GM04503 (cell line): Measurements from ENCODE around the gene PTPN3.
"Not testable (repeated sequence)": the region's sequence is repeated elsewhere in the genome, so short reads cannot be mapped to it uniquely, and the experiment has no call there.

Experiments used
- DNase-seq: peaks from one replicate; pipeline ENCODE4 v3.0.0-alpha.2; 2012; ENCODE audit warnings: low read depth

PTPN3 gene

DNA sequence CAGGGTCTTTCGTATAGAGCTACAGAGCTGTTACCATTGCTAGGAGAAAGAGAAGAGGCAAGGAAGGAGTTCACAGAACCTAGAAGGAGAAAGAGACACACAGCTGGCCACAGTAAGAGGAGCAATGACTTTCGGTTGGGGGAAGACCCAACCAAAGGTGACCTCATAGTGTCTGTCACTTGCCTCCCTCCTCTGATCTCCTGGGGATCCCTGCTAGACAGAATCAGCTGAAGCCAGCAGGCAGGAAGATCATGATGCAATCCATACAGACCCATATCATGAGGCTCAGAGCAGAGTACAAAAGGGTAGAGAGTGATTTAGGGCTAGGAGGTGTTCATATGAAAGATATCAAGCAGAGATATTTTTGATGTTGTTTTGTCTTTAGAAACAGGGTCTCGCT is 151.2 kb downstream of the PTPN3 start:
- no peak for DNase-seq

DNA sequence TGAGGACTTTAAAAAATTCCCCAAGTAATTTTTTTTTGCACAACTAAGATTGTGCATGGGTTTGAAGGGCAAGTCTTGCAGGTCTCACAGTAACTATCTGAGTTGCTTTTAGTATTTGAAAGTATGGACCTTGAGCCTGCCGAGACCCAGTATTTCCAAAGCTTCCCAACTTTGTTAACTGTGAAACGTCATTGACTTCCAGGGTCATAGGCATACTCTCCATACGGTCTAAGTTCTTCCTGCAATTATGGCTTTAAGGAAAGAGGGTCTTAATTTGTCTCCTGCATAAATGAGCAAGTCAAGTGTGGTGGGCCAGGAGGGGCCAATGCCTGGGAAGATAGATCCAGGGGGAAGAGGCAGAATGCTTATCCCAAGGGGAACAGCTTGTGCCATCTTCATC is 153.2 kb downstream of the PTPN3 start:
- no peak for DNase-seq

DNA sequence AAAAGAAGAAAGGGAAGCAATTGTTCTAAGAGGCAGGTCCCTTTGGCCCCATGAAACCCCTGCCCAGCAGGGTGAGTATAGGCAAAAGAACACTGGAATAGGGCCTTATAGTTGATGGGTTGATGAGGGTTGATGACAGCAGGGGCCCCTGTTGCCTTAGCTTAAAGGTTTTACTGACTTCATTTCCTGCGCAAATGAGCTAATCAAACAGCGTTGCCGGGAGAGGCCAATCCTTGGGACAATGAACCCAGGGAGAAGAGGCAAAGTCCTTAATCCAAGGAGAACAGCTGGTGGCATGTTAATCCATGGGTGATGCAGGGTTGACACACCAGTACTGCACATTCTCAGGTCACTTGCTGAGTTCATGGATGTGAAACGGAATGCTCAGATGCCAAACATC is 155.2 kb downstream of the PTPN3 start:
- DNase-seq = no peak

DNA sequence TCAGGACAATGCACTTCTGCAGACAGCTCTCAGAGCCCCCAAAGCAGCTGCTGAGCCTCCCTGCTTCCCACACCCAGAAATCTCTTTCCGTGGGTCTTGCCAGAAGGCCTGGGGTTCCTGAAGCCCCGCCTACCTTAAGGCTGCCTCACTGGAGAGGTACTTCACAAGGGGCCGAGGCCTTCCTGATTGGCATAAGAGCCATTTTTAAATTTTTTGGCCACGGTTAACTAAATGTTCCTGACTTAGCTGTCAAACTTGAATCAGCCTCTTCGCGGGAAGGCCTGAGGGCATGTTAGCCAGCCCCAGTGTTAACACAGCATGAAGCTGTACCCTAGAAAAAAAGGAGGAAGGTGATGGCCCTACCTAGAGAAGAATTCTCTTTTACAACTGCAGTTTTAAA is 156.5 kb downstream of the PTPN3 start:
- no peak for DNase-seq

DNA sequence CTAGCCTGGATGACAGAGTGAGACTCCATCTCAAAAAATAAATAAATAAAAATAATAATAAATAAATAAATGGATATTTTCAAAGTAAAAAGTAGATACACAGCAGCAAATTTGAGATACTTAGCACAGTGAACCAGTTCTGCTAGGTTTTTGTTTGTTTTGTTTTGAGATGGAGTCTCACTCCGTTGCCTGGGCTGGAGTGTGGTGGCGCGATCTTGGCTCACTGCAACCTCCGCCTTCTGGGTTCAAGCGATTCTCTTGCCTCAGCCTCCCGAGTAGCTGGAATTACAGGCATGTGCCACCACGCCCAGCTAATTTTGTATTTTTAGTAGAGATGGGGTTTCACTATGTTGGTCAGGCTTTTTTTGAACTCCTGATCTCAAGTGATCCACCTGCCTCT is 157.1 kb downstream of the PTPN3 start:
- DNase-seq = not testable (repeated sequence)

DNA sequence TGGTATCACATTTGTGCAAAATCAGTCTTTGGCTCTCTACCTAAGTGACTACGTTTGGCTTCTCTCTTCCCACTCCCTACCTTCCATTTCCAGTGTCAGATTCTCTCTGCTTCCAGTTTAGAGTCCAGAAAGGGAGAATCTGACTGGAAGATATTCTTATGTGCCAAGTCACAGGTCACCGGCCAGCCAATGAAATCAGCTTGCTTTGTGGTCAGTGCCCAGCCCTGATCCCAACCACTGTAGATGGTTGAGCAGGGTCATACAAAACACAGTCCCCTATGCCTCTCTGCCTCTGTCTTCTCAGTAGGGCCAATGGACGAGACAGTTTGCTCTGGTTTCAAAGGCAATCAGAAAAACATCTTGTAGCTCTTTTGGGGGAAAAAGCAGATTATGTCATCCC is 161.7 kb downstream of the PTPN3 start:
- DNase-seq = no peak

DNA sequence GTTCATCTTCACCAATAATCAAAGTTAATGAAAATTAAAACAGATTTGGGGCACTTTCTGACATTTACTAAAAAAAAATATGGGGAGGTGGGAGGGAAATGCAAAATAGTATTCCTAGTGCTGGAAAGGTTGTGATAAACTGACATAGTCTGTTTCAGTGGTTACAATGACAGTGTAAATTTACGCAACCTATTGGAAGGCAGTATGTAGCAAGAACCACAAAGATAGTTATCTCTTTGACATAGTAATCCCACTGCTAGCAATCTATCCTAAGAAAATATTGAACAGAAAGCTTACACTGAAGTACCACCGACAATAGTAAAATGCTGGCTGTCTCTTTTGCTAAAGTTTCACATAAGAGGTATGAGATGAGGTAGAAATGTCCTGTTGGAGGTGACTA is 162.2 kb downstream of the PTPN3 start:
- no peak for DNase-seq

DNA sequence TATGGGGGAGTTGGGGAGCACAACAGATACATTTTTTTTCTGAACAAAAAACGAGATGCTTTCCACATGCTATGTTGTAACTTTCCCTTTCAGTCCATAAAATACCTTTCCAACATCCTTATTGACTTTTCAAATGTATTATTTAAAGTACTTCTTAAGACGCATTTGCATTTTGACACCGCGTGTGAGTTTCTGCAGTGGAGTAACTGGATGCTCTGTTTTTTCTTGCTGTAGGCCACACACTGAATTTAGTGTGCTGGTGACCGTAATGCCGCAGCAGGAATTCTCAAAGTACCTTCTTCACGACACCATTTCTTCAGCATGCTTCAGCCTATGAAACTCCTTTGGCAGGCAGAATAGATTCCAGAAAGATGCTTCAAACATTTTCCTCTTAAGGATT is 163.0 kb downstream of the PTPN3 start:
- DNase-seq = no peak

DNA sequence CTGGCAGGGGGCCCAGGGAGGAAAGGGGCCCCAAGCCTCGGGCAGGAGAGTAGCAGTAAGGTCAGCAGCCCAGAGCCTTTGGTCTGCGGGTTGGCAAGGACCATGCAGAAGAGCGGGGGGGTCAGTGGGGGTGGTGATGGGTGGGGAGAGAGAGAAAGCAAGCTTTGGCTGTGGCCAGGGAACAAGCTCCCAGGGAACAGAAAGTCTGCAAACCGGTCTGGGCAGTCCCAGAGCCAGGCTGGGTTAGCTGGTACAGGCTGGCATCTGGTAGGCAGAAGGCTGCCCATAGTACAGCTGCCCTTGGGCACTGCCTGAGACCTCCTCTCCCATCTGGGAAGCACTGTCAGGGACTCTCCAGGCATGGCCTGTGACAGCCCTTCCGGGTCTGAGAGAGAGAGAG is 166.8 kb downstream of the PTPN3 start:
- DNase-seq = no peak

DNA sequence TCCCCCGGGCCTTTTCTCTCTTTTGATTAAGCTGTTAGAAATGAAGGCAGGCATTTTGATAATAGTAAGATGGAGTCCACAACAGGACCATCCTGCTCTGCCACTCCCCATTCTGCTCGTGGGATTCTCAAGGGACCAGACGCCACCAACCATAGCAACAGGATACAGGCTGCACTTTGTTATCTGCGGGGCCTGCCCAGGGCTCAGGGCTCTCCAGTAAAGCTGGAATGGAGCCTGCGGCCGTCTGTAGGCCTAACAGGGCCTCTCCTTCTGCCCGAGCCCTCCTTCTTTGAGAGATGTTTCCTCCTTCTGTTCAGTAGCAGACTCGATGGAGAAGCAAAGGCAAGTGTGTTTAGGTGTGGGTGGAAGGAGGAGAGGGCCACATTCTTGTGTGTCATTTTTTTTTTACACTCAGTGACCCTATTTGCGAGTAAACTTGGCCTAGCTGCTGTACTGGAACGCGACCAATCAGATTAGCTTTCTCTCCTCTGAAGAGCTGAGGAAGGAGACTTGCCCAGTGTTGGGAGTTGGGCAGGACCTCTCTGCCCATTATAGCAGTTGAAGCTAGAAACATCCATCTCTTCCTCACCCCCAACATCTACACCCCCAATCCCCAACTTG is 168.4 kb downstream of the PTPN3 start:
- no peak for DNase-seq

DNA sequence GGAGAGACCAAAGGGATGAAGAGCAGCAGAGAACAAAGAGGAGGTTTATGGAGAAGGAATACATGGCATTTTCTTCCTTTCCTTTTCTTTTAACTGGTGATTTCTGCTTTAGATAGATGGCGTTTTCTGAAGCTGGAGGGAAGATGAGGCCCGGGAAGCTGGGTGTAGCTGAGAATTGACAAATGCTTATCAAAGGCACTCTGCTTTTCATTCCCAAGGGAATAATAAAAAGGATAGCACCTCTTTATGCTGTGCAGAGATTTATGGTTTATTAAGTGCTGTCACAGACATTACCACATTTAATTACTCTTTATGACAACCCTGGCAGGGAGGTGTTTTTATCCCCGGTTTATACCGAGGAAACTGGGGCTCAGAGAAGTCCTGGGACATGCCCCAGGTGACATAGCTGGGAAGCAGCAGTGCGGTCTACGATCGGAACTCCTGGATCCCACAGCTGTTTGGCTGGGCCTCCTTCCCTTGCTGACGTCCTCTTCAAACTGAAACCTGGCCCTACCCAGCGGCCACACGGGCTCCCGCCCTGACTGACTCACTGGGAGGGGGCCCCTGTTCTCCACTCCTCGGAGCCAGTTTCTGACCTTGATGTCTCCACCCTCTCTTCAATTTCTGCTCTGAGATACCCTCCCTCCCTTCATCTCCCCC is 169.0 kb downstream of the PTPN3 start:
- no peak for DNase-seq
